Upper lobe of right lung (tissue), 1 donor: ENCODE measurements around the gene TAB3. TPM values are rescaled to one million over a fixed set of nuclear protein-coding genes. Genes with fewer than 3 reads are reported as not detected.

Experiments
- ATAC-seq: fragments of 200-7000 bp; cut with Tn5 transposase; one replicate; pipeline ENCODE4 v1.9.1; 2020; ENCODE audit warnings: mild to moderate bottlenecking, moderate library complexity
- DNase-seq: peaks from one replicate; pipeline ENCODE4 v3.0.0-alpha.2; 2020
- H3K27ac ChIP-seq: fragments of 200-600 bp; one replicate; pipeline ENCODE4 v1.8.0; 2022
- H3K27me3 ChIP-seq: fragments of 200-600 bp; one replicate; pipeline ENCODE4 v1.8.0; 2022; ENCODE audit warnings: mild to moderate bottlenecking
- H3K36me3 ChIP-seq: fragments of 200-600 bp; one replicate; pipeline ENCODE4 v1.8.0; 2022
- H3K4me1 ChIP-seq: fragments of 200-600 bp; one replicate; pipeline ENCODE4 v1.8.0; 2022
- H3K4me3 ChIP-seq: fragments of 200-600 bp; one replicate; pipeline ENCODE4 v1.8.0; 2022; ENCODE audit warnings: mild to moderate bottlenecking
- H3K9me3 ChIP-seq: fragments of 200-600 bp; one replicate; pipeline ENCODE4 v1.8.0; 2022
- intact Hi-C: fragments of 100-400 bp; cut with DNase I; formaldehyde crosslinking; loops from one replicate; pipeline ENCODE4 v1.11.0; 2022
- total RNA-seq: library from RNA; stranded (reverse); fragmentation: NEBNext Ultra II Directional; extraction: Animal tissue kit (Norgen Biotek cat#: 25700); gene quantifications from one replicate; pipeline ENCODE4 v1.2.1, GENCODE V29; 2021
- TF ChIP-seq, protein P1 (sequence below): fragments of 200-600 bp; IDR thresholded peaks from one replicate; pipeline ENCODE4 v1.8.0; 2022; ENCODE audit warnings: antibody characterized with exemption
- donor health status: DM: no; HTN: yes; CAD: no; lungs with severe emphysema.

The TAB3 gene
- total RNA-seq, 1 donor from 2014 or later, result 21.9 TPM

- intact Hi-C loops, result no loop called here
- no peak for ATAC-seq
- Histone ChIP-seq H3K27me3 (no peaks in the 10 kb centered on the region), H3K9me3 (no peaks in the 10 kb centered on the region), H3K4me3 (no peak overlapping the region), H3K36me3 (no peaks in the 10 kb centered on the region), H3K27ac (no peak overlapping the region), H3K4me1 (no peaks in the 10 kb centered on the region)
- DNase-seq, result no peak
- TF ChIP-seq, protein P1, sequence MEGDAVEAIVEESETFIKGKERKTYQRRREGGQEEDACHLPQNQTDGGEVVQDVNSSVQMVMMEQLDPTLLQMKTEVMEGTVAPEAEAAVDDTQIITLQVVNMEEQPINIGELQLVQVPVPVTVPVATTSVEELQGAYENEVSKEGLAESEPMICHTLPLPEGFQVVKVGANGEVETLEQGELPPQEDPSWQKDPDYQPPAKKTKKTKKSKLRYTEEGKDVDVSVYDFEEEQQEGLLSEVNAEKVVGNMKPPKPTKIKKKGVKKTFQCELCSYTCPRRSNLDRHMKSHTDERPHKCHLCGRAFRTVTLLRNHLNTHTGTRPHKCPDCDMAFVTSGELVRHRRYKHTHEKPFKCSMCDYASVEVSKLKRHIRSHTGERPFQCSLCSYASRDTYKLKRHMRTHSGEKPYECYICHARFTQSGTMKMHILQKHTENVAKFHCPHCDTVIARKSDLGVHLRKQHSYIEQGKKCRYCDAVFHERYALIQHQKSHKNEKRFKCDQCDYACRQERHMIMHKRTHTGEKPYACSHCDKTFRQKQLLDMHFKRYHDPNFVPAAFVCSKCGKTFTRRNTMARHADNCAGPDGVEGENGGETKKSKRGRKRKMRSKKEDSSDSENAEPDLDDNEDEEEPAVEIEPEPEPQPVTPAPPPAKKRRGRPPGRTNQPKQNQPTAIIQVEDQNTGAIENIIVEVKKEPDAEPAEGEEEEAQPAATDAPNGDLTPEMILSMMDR, result no peak
These were observed 95.3 kb downstream of the TAB3 start for GRCh38 chrX:30793767-30794103.

- no peak for ATAC-seq
- Histone ChIP-seq H3K27ac (no peak overlapping the region), H3K4me3 (no peak overlapping the region), H3K4me1 (no peaks in the 10 kb centered on the region), H3K9me3 (no peaks in the 10 kb centered on the region), H3K27me3 (no peaks in the 10 kb centered on the region), H3K36me3 (no peaks in the 10 kb centered on the region)
- no peak for DNase-seq
- intact Hi-C loops, result no loop called here
- TF ChIP-seq, protein P1, result no peak
These were observed 95.8 kb downstream of the TAB3 start for GRCh38 chrX:30793075-30793766.

DNA sequence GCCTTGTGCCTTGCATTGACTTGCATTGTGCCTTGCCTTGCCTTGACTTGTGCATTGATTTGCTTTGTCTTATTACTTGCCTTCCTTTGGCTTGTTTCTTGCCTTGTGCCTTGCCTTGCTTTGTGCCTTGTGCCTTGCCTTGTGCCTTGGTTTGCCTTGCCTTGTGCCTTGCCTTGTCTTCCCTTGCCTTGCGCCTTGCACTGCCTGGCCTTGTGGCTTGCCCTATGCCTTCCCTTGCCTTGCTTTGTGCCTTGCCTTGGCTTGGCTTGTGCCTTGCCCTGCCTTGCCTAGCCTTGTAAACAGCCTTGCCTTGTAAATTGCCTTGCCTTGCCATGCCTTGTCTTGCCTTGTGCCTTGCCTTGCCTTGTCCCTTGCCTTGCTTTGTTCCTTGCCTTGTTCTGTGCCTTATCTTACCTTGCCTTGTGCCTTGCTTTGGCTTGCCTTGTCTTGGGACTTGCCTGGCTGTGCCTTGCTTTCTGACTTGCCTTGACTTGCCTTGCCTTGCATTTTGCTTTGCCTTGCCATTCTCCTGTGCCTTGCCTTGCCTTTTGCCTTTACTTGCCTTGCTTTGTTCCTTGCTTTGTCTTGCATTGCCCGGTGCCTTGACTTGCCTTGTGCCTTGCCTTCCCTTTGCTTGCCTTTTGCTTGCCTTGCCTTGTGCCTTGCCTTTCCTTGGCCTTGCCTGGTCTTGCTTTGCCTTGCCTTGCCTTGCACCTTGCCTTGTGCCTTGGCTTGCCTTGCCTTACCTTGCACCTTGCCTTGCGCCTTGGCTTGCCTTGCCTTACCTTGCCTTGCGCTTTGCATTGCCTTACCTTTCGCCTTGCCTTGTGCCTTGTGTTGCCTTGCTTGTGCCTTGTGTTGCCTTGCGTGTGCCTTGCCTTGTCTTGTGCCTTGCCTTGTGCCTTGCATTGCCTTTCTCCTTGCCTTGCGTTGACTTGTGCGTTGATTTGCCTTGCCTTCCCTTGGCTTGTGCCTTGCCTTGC is 97.5 kb downstream of the TAB3 start:
- Histone ChIP-seq H3K9me3 (no peaks in the 10 kb centered on the region), H3K27ac (no peak overlapping the region), H3K4me3 (no peak overlapping the region), H3K27me3 (no peaks in the 10 kb centered on the region), H3K4me1 (no peaks in the 10 kb centered on the region), H3K36me3 (no peaks in the 10 kb centered on the region)
- TF ChIP-seq, protein P1, result no peak
- DNase-seq (no peak), ATAC-seq (no peak)
- intact Hi-C loops, result no loop called here

DNA sequence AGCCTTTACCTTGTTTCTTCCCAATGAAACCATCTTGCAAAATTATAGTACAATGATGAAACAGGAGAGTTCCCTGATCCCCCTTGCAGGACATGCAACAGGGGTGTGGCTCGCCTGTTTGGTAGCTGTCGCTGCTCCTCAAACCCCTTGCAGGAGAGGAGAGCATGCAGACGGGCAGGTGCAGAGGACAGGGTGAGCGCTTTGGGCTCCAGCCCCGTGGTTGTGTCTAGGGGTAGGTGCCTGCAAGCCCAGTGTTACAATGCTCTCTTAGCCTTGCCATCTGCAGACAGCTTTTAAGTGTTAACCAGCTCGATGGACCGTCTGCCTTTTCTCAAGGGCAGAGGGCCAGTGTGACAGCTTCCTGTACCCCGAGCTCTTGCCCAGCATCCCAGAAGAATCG is 102.0 kb downstream of the TAB3 start:
- DNase-seq (no peak), ATAC-seq (no peak)
- H3K27ac ChIP-seq, result no peak overlapping the region
- no peaks in the 10 kb centered on the region for H3K27me3 ChIP-seq
- H3K4me1 ChIP-seq, result no peaks in the 10 kb centered on the region
- no peak overlapping the region for H3K4me3 ChIP-seq
- intact Hi-C loops, result no loop called here
- TF ChIP-seq, protein P1, result no peak
- H3K36me3 ChIP-seq, result no peaks in the 10 kb centered on the region
- no peaks in the 10 kb centered on the region for H3K9me3 ChIP-seq

- TF ChIP-seq, protein P1, result no peak
- no peak overlapping the region for H3K4me3 ChIP-seq
- H3K27me3 ChIP-seq, result no peaks in the 10 kb centered on the region
- DNase-seq (no peak), ATAC-seq (no peak)
- H3K27ac ChIP-seq, result no peak overlapping the region
- H3K9me3 ChIP-seq, result no peaks in the 10 kb centered on the region
- no peaks in the 10 kb centered on the region for H3K36me3 ChIP-seq
- H3K4me1 ChIP-seq, result no peaks in the 10 kb centered on the region
- intact Hi-C loops, result no loop called here
These were observed 102.7 kb downstream of the TAB3 start for GRCh38 chrX:30786374-30786773.
